HG02943 (cell line): ENCODE measurements around the gene SGMS1.
"Not testable (repeated sequence)": the region's sequence is repeated elsewhere in the genome, so short reads cannot be mapped to it uniquely, and the experiment has no call there.

ENCODE experiments used
- ATAC-seq: cut with Tn5 transposase; IDR thresholded peaks from one replicate; pipeline ENCODE4 v1.9.1; 2021; ENCODE audit warnings: mild to moderate bottlenecking, low read depth, moderate library complexity; ENCODE audit not compliant: unreplicated experiment

Gene SGMS1

DNA sequence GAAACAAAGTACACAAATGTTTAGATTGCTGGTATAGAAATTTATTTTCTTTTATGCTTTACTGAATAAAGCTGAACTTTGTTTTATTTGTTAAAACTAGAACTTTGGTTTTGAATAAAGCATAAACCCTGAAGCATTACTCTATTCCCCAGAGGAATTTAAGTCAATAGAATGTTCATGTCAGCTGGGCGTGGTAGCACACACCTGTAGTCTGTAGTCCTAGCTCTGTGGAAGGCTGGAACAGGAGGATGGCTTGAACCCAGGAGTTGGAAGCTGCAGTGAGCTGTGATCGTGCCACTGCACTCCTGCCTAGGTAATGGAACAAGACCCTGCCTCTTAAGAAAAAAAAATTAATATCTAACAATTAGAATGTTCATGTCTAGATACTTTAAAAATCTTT, 233.5 kb downstream of the SGMS1 start:
- no peak for ATAC-seq

DNA sequence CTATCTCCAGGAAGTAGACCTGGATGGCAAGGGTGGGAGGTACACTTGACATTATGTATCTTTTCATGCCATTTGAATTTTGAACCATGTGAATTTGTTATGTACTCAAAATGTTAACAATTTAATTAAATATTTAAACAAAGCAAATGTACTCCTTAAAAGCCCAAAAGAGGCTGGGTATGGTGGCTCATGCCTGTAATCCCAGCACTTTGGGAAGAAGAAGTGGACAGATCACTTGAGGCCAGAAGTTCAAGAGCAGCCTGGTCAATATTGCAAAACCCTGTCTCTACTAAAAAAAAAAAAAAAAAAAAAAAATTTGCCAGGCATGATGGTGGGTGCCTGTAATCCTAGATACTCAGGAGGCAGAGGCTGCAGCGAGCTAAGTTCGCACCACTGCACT, 235.6 kb downstream of the SGMS1 start:
- no peak for ATAC-seq

DNA sequence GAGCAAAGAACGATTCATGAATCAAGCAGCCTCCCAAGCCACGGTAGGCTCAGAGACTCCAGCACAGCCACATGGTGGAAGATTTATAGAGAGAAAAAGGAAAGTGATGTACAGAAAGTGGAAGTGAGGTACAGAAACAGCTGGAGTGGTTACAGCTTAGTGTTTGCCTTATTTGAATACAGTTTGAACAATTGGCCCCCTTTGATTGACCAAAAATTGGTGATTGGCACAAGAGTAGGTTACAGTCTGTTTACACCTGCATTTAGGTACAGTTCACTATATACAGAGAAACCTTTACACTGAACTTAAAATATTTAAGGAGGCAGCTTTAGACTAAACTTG, 236.1 kb downstream of the SGMS1 start:
- ATAC-seq: peak; percentile 66

DNA sequence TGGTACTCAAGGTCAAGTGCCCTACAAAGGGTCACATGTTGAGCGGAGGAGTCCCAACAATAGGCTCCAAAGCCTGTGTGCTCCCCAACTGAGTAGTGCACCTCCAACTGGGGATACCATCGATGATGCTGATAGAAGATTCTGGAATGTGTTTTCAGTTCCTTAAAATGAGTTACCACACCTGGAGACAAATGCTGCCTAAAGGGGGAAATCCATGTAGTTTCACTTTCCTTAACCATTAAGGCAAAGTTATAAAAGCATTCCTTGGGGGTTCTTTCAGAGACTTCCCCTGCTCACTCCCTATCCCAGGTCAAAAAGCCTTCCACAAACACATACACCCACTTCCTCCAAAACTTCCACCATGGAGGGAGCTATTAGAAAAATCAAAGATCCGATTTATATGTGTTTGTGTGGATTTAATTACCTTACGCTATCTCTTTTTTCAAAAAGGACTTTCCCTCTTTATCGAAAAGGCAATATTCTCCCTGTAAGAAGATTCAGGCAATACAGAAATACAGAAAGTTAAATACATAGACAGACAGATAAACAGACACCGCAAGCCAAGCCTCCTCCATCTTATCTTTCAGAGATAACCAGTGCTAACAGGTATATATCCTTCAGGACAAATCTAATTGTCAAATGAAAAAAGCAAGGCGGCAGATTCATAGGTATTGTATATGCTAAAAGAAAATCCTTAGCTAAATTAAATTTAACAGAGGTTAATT, 236.6 kb downstream of the SGMS1 start:
- no peak for ATAC-seq

DNA sequence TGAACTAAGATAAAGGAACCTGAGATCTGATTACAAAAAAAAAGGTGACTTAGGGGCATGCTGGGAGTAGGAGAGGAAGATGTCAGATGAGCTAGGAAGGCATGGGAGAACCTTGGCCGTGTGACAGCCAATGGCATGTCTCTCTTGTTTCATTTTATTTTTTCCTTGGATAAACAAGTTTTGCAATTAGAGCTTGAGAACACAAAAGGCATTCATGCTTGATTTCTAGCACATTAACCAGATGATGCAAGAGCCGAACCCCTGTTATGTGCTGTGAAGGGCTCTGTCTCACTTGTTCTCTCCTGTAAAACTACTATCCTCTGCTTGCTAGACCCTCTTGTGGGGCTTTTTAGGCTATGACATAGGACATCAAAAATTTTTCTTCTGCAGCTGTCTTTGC, 238.1 kb downstream of the SGMS1 start:
- no peak for ATAC-seq

DNA sequence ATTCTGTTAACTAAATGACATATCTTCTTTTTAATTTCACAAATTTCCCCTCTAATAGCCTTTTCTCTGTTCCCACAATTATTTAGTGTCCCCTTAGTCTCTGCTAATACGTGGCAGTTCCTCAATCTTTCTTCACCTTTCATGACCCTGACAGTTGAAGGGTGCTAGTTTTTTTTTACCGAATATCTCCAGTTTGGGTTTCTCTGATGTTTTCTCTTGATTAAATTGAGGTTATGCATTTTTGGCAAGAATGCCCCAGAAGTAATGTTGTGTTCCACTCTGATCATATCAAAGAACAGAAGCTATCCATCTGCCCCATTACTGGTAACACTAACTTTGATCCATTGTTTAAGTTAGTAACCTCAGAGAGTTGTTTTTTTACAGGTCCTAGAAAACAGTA, 238.9 kb downstream of the SGMS1 start:
- no peak for ATAC-seq

DNA sequence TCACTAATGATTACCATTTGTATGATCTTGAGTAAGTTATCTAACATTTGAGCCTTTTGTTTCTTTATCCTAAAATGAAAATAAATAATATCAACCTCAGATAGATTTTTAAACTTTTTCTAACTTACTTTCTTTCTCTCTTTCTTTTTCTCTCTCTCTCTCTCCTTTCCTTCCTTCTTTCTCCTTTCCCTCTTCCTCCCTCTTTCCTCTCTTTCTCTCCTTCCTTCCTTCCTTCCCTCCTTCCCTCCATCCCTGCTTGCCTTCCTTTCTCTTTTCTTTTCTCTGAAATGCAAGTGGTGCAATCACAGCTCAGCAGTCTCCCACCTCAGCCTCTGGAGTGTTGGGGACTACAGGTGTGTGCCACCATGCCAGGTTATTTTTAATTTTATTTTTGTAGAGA, 239.5 kb downstream of the SGMS1 start:
- no peak for ATAC-seq

DNA sequence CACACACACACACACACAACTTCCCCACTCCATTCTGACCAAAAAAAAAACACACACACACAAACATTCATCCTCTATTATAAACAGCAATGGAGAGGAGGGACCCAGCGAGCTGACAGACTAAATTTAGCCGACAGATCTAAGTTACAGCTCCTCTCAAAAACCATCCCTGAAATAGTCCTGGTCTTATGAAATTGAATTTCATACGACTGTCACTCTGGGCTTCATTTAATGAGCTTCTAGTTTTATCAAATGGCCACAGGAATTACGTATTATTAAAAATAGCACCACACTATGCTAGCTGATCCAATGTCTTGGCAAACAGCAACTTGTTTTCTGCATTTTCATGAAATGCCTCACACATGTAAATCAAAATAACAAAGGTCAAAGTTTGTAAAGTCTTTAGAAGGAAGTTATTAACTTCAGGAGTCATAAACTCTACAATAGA, 241.2 kb downstream of the SGMS1 start:
- ATAC-seq: no peak

DNA sequence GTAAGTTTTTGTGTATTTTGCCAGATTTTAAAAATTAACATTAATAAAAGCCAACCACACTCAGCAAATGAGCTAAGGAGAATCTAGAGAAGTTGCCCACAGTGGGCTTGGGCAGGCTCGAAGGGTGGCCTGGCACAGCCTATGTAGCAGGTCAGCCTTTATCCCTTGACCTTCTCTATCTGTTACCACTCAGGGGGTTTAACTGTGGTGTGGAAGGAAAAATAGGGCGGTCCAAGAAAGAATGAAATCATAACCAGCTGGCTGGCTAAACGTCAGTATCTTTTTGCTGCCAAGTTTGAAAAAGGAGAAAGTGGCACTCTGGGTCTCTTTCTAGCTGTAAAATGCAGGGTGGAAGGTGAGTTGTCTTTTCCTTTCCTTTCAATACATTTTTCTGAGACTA, 242.1 kb downstream of the SGMS1 start:
- ATAC-seq: no peak

DNA sequence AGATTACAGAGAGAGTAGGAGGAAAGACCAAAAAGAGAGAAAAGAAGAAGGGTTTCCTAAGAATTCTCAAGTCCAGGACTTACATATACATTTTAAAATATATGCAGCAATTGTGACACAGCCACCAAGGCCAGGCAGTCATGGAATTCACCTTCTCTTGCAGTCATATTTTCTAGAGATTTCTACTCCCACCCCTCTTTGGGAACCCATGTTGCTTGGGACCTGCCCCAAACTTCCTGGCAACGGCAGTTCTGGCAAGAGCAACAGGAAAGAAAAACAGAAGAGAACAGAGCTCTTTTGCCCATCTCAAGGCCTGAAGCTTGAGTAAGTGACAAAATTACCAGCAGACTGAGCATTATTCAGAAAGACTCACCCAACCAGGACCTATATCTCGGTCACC, 244.1 kb downstream of the SGMS1 start:
- no peak for ATAC-seq

DNA sequence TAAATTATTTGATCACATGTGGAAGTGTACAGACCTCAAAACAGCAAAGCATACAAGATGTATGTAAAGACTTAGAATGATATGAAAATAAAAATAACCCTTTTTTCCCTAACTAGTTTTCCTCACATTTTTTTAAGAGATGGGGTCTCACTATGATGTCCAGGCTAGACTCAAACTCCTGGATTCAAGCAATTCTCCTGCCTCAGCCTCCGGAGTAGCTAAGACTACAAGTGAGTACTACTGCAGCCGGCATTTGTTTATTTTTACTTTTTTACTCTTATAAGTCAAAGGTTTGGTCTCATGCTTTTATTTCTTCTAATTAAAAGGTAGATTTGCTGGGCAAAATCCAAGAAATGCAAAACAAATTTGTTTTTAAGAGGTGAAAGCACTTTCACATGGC, 248.0 kb downstream of the SGMS1 start:
- ATAC-seq: no peak

DNA sequence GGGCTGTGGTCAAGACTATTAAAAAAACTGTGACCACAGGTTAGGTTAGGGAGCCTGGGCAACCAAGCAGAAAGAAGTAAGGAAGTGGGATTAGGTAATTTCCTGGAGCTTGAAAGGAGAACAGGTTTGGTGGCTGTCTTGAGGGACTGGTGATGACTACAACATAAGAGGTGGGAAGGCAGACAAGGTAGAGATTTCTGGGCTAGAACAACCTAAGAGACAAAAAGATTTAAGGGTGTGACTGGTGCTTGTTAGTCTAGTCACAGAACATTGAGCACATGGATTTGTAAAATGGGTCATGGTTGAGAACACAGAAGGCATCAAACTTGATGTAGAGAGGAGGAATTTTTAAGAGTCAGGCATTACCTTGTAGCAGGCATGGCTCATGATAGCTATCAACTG, 248.7 kb downstream of the SGMS1 start:
- ATAC-seq: no peak

DNA sequence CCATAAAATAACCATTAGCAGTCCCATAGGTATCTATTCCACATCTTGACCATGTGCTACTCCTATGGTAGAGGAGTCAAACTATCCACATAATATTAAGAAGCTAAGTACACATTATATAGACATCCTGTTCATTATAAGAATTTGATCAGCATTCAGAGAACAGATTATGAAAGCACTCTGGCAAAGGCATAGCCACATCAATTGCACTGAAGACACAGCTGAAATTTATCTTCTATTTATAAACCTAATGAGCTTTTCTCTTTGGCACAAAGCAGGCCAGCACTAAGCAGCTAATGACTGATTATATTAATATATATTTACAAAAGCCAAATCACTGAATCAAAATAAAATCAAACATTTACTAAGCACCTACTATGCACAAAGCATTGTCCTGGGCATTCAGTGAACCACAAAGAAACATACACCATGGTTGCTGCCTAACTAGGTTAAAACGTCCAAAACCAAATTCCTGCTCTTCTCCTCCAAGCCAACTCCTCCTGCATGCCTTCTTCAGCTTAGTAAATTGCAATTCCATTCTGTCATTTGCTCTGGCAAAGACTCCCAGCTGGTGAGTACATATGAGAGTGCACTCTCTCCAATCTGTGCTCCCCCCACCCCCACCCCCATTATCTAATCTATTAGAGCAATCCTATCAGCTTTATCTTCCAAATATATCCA, 249.8 kb downstream of the SGMS1 start:
- no peak for ATAC-seq

DNA sequence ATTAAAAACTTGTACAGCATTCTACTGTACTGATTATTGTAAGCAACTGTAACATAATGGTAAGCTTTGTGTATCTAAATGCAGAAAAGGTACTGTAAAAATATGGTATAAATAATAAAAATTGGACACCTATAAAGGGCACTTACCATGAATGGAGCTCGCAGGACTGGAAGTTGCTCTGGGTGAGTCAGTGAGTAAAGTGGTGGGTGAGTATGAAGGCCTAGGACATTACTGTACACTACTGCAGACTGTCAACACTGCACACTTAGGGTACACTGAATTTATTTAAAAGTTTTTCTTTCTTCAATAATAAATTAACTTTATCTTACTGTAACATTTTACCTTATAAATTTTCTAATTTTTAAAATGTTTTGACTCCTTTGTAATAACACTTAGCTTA, 253.8 kb downstream of the SGMS1 start:
- no peak for ATAC-seq

DNA sequence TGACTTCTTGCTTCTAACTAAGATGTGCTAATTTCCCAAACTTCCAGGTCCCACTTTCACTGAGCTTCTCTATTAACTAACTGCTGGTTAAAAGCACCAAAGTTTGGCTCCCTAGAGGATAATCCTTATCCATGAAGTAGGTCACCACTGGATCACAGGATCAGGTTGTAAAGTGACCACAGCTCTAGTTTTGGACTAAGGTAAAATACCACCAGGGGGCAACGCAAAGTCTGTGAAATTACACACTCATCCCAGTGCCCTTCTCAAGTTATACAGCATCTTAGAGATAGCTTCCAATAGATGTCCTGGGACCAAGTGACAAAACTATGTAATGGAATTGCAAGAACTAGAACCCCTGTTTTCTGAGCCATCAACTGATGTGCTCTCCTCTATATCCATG, 256.0 kb downstream of the SGMS1 start:
- no peak for ATAC-seq

DNA sequence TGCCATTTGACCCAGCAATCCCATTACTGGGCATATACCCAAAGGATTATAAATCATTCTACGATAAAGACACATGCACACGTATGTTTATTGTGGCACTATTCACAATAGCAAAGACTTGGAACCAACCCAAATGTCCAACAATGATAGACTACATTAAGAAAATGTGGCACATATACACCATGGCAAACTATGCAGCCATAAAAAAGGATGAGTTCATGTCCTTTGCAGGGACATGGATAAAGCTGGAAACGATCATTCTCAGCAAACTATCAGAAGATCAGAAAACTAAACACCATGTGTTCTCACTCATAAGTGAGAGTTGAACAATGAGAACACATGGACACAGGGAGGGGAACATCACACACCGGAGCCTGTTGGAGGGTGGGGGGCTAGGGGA, 257.3 kb downstream of the SGMS1 start:
- ATAC-seq: not testable (repeated sequence)

DNA sequence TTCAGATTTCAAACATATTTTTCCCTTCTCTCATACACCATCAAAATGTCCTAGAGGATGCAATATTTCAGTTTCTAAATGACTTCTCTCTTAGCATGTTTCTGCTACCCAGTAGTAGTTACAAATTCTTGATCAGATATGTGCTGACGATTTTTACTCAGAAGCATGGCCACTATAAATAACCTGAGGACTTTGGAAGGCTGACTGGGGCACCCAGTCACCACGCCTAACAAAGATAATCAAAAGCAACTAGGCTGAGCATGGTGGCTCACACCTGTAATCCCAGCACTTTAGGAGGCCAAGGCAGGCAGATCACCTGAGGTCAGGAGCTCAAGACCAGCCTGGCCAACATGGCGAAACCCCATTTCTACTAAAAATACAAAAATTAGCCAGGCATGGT, 259.0 kb downstream of the SGMS1 start:
- ATAC-seq: not testable (repeated sequence)

DNA sequence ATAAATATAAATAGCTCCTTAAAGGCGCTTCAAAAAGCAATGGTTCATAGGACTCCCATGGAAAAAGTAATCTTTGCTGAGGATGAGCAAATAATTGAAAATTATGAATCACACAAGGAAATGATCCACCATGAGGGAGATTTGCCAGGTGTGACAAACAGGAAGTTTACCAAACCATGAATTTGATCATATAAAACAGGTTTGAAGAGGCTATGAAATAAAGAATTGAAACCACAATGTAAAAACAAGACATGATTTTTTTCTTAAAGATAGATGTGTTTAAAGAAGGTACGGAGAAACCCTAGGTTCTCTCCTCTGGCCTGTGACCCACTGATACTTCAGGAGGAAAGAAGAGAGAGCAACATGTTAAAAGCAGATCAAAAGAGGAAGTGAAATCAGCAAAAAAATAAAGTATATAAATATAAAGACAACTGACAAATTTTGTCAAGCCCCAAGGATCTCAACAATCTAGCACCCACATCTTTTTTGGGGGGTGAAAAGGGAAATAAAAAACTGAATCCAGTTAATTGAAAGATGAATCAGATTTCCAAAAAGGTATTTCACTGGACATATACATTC, 261.1 kb downstream of the SGMS1 start:
- ATAC-seq: peak; percentile 78

DNA sequence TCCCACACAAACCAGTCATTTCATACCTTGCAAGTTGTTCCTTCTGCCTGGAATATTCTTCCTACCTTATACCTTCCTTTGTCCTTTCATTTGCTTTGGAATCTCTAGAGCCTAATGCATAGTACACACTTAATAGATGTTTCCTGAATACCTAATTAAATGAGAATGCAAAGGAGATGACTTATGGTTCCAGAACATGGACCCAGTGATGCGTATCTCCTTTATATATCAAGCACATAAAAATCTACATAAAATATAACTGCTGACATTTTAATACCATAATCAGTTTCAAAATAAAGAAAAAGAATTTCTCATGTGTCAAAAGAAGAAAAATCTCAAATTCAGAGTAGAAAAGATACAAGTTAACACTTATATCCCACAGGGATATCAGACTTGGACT, 261.8 kb downstream of the SGMS1 start:
- ATAC-seq: no peak

DNA sequence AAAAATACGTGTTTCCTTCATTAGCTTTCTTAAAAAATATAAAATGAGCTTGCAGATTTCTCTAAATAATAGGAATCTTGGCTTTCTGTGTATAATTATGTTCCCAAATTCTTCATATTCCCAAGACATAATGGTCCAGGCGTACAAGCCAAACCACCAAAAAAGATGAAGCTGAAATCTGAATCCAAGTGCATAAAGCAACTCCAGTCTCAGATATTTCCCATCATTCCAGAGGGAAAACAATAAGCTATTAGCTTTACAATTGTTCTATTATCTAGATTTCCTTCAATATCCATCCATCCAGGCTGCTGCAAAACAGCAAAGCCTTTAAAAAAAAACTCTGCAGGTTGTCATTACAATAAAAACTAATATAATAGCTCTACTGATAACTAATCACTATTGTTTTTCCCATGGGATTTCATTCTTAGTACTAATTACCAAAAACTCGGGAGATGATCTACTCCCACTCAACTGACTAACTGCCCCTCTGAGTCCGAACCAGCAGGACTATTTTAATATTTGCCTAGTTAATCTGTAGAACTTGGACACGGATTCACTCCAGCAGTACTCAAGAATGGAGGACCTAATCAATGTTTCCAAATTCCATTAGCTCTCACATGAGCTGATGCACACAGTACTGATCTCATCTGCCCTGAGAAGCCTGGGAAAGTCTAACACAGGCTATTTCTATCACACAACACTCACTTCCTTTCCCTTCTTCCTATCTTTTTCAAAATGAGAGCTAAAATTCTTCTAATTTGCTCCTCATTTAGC, 263.5 kb downstream of the SGMS1 start:
- ATAC-seq: no peak

DNA sequence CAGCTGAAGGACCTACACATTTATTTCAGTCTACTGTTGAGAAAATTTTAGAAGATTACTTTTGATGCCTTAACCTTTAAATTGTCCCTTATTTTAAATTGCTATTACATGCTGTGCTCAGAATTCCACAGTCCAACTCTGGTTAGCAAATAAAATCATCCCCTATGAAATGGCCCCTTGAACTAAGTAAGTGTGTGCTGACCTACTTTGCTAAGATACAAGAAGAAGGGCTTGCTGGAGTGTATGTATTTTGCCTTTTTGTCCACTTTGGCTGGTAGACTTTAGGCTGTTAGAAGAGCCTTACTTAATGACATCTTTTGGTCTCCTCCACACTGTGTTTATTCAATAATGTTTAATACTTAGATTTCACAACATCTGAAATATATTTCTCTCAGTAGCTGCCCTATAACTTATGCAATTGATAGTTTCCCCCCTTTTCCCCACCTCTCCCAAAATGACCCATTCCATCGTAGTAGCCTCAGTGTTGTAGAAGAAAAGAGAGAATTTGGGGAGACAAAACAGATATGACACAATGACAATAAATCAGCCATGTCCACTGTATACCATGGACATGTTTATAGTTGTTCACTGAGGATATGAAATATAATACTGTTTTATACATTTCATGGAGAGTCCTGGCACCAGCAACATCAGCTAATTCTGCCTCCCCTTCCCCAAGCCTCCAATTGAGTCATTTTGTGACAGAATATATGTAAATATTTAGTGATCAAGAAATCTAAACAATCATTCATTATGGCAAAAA, 264.6 kb downstream of the SGMS1 start:
- ATAC-seq: no peak
